ENCODE data around the gene C16orf86.
"Not testable (repeated sequence)": the region's sequence is repeated elsewhere in the genome, so short reads cannot be mapped to it uniquely, and the experiment has no call there.

Gene C16orf86

DNA sequence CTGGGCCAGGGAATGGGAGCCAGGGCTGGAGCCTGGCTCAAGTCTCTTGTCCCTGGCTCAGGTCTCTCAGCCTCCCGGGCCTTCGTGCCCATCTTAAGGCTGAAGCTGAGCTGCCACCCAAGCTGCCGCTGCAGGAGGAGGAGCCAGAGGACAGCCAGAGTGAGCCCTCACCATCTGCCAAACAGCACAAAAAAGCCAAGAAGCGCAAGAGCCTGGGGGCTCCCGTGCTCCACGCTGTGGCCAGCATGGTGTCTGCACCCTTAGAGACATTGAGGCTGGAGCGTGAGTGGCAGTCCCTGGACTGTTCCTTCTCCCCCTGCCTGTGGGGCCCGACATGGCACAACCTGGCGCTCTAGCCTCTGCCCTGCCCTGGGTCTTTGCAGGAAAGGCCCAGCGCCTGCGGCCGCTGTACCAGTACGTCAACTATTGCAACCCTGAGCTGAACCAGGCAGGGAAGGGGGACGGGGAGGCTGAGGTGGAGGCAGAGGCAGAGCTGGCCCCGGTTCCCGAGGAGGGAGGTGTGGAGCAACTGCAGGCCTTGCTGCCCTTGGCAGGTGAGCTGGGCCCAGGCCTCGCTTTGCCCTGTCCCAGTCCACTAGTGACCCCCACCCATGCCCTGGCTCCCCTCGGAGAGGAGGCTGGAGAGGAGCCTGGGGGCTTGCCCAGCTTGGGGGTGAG is 1.3 kb downstream of the C16orf86 start:
- peak; percentile 98 to 99 for DNase-seq

DNA sequence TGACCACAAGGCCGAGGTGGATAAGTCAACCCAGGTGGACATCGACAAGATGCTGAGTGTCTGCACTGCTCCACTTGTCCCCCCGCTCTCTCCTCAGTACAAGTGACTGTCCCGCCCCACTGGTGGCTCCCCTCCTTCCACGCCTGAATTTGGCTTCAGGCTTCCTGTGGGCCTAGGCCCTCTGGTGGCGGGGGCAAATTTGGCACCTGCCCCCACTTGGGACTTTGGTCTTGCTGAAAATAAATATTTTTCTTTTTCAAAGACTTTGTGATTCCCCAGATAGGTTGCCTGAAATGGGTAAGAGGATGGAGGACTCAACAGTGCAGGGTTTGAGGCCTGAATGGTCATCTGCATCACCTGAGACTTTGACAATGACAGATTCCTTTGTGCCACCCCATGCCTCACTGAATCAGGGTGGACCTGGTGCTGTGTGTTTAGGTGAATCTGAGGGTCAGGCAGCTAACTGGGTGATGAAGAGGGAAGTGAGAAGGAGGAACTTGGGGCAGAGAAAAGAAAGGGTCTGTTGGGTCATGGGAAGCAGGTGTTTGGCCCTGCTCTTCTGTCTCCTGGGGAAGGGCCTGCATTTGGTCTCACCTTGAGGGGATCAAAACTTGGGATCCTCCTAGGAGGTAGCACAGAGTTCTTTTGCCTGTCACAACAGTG is 2.0 kb downstream of the C16orf86 start:
- DNase-seq = no peak

DNA sequence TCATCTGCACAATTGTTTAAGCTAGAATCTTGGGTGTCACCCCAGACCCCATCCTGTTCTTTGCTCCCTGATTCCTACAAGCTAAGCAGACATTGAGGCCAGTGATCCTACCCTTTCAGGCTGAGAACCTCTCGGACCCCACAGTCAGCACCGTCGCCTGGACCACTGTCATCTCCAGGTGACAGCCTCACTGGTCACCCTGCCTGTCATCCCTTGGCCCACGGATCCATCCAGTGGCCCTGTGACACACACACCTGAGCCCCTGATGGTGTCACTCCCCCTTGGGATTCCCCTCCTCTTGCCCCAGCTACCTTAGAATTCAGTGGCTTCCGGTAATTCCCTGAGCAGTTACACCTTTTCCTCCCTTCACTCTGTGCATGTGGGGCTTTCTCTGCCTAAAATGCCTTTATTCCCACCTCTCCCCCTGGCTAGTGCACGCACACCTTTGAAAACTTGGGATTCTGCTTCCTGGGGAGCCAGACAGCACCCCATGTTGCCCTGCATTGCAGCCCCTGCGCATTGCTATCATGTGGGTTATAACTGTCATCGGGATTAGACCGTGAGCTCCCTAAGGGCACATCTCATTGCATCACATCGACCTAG is 3.0 kb downstream of the C16orf86 start:
- no peak for DNase-seq

DNA sequence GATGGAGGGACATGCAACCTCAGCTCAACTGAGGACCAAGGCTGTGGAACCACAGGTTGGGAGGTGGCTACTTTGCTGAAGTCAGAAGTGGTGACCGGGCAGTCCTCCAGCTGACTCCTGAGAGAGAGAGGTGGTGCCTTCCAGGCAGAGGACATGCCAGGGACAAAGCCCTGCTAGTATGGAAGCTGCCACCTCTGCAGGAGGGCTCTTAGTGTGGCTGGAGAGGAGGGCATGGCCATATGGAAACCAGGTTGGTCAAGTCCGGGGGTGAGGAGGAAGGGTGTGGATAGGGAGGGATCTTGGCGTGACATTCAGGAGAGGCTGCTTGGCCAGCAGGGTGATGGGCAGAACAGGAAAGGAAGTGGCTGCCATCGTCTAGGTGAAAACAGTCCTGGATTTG is 5.7 kb downstream of the C16orf86 start:
- DNase-seq = no peak

DNA sequence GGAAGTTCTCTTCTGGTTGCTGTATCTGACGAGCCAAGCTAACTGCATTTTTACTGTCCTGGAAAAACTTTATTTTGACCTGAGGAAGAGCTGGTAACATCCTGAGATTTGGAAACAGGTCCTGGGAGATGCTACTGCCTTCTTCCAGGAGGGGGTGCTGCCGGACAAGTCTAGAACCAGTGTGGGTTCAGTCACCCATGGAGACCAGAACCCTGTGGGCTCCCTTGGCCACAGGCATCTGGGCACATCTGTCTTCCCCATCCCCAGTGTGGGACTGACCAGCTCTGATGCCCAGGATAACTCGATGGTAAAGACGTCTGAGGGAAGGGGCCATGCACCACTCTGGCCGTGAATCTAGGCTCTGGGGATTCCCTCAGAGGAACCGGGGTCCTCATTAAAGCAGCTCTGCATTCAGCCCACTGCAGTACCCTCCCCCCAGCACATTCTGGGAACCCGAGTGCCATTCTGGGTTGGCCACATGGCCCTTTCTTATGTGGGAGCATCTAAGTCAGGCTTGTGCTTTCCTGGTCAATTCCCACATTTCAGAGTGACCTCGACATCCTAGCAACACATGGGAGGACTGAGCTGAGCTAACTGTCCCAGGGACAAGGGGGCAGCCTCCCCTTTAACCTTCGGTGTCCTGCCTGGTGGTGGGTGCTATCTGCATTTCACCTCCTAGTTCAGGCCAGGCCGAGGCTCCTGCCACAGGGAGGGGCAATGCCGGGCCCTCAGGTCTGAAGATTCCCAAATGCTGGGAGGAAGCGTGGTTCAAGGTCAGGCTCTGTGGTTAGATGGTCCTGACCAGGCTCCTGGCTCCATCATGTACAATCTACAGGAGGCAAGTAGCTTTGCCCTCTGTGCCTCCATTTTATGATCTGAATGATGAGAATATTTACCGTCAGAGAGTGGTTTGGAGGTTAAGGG is 6.4 kb downstream of the C16orf86 start:
- peak; percentile 28 to 67 for DNase-seq

DNA sequence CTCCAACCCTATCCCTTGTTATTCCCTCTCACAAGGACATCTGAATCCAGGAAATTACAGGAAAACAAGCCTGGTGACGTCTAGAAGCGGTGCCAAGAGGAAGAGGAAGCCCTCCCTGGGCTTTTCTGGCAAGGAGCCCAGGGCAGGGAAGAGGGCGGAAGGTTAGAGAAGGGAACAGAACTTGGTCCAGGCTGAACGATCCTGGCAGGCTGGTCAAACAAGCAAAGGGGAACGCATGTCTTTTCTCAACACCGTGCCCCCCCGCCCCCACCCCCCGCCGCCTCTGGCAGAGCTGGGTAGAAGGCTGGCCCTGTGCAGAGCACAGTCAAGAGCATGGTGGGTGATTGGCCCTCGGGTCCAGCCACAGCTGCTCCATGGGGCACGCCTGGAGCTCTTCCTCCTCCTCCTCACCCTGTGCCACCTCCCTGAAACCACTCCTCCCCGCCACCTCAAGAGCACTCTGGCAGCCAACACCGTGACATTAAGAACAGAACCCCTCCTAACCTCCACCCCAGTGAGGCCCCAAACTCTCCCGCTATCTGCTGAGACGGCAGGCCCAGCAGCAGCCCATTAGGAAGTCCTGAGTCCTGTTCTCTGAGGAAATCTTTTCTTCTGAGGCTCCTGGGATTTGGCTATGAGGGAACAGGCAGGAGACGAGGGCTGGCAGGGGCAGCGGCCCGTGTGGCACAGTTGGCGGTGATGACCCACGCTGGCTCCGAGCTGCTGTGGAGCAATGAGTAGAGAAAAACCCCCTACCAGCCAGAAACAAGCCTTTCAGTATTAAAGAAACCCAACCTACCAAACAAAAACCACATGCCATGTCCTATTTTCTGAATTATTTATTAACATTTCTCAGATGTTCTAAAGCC is 7.3 kb downstream of the C16orf86 start:
- no peak for DNase-seq

DNA sequence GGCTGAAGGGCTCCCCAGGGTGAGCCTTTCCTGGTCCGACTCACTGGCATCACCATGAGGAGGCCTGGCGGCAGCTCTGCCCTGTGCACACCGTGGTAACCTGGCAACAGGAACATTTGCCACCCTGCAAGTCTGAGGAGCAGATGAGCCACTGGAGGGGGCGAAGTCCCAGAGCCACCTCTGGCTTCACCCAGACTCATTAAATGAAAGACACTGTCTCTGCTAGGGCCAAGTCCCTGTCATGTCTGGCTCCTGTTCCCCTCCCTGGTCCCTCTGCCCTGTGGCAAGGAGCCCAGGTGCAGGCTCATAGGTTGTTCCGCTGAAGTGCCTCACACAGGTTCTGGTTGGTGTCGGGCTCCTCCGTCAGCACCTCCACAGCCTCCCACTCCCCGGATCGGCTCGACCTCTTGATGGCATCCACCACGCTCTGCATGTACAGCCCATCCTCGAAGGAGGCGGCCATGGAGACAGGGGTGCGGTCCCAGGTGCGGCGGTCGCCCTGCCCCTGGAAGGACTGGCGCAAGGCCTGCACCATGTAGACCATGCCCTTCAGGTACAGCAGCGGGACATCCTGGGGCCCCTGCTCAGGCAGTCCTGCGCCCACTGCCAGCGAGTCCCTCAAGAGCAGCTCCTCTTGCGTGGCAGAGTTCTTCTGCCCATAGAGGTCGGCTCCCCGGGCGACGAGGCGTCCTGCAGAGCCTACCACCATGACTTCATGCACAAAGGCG is 8.4 kb downstream of the C16orf86 start:
- DNase-seq = no peak

DNA sequence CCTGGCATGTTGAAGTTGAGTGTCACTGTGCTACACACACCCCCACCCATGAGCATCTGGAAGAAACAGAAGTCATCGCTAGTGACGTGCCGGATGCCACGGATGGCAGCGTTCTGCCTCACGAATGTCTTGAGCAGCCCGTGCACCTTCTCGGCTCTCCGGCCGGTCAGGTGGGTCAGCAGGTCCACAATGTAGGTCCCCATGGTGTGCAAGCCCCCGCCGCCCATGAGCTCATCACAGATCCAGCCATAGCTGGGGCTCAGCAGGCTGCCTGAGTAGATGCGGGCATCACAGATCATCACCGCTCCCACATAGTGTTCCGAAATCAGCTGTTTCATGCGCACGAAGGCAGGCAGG is 8.9 kb downstream of the C16orf86 start:
- no peak for DNase-seq

DNA sequence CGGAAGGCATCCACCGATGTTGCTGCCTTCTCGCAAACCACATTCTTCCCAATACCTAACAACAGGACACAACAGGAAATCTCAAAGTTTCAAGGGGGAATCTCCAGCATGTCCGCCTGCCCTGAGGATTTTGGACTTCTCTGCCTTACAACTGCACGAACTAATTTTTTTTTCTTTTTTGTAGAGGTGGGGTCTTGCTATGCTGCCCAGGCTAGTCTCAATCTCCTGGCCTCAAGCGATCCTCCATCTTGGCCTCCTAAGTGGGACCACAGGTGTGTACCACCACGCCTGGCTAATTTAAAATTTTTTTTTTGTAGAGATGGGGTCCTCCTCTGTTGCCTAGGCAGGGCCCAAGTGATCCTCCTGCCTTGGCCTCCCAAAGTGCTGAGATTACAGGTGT is 9.4 kb downstream of the C16orf86 start:
- no peak for DNase-seq

DNA sequence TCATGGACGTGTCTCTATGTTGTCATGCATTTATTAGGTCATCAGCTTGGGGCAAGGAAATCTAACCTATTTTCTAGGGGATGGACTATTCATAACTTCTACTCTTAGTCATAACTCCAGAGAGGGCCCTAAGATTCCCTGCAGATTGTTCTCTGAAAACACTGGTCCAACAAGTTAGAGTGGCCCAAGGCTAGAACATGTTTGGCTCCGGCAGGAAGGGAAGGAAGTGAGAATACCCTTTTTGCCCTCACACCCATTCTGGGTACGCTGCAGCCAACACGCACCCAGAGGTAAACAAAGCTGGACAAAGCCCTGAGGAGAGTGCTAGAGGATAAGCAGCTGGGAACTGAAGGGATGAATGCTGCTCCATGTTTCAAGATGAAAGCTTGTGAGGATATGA is 9.9 kb downstream of the C16orf86 start:
- DNase-seq = no peak

DNA sequence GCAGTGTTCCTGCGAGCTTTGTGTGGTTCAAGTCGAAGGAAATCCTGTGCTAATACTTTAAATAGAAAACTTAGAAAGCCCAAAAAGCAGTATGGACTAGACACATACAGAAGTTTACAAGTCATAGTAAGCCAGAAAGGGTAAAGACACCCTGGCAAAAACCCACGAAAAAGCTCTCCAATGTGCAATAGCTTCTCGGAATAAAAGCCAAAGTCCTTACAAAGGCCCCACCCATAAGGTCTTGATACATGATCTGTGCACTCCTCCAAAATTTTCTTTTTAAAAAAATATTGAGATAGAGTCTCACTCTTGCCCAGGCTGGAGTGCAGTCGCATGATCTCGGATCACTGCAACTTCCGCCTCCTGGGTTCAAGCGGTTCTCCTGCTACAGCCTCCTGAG is 10.3 kb downstream of the C16orf86 start:
- DNase-seq = no peak

DNA sequence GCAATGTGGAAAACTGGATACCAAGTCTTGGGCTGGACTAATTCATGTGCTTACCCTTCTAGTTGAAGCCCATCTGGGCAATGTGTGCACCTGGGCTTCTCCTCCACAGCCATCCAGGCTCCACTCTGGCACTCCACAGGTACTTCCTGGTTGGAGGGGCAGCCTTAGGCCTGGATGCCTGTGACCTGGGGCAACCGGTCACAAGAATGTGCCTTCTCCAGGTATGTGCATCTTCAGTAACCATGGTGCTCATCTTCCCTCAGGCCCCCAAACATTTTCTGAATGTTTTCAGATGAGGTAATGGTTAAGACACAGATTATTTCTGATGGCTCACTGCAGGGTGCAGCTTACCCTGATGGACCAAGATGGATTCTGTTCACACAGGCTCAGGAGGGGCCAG is 11.1 kb downstream of the C16orf86 start:
- DNase-seq = no peak

DNA sequence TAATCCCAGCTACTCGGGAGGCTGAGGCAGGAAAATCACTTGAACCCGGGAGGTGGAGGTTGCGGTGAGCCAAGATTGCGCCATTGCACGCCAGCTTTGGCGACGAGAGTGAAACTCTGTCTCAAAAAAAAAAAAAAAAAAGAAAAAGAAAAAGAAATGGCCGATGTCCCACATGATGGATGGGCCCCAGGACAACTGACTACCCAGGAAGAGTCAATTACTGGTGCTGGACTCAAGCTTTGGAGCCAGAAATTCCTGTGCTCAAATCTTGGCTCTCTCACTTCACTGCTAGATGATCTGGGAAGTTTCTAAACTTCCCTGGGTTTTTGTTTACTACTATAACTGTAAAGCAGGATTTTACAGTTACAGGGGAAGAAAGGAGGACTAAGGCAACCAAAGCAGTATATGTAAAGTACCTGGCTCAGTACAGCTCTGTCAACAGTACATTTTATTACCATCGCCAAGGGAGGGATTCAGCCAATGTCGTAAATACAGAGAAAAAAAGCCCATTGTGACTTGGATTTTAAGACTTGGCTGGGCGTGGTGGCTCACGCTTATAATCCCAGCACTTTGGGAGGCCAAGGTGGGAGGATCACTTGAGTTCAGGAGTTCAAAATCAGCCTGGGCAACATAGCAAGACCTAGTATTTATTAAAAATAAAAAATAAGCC is 11.9 kb downstream of the C16orf86 start:
- DNase-seq = no peak

DNA sequence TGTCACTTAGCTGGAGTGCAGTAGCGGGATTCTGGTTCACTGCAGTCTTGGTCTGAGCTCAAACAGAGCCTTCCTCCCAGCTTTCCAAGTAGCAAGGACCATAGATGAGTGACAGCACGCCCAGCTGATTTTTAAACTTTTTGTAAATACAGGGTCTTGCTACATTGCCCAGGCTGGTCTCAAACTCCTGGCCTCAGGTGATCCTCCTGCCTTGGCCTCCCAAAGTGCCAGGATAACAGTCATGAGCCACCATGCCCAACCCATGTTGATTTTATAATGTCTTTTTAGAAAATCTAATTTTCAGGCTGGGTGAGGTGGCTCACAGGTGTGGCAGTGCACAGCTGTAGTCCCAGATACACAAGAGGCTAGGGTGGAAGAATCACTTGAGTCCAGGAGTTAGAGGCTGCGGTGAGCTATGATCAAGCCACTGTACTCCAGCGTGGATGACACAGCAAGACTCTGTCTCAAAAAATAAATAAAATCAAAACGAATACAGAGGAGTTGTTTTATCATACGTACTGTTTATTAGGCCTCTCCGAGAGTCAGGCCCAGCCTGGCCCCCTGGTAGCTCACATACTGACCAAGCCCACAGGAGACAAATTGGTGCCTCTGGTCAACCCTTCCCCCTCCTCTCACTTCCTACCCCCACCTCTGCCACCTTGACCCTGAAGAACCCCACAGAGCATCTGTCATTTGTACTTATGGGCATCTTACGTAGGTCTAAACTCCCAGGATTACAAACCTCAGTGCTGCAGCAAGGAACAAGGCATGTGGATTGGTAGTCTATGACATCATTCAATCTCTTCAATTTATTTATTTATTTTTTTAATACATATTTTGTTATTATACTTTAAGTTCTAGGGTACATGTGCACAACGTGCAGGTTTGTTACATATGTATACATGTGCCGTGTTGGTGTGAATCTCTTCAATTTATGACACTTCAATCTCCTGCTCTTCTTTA is 13.6 kb downstream of the C16orf86 start:
- no peak for DNase-seq

DNA sequence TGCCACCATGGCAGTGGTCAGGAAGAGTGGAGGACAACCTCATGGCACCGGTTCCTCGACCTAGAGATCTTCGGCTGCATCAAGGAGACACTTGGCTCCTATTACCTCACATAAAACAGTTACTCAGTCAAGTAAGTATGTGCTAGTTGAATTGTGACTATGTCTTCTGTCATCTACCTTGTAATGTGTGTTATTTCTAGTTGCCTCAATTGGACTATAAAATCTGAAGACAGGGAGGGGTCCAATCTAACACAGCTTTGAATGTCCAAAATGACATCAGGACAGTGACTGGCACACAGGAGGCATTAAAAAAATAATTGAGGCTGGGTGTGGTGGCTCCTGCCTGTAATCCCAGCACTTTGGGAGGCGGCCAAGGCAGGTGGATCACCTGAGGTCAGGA is 17.2 kb downstream of the C16orf86 start:
- DNase-seq = no peak

DNA sequence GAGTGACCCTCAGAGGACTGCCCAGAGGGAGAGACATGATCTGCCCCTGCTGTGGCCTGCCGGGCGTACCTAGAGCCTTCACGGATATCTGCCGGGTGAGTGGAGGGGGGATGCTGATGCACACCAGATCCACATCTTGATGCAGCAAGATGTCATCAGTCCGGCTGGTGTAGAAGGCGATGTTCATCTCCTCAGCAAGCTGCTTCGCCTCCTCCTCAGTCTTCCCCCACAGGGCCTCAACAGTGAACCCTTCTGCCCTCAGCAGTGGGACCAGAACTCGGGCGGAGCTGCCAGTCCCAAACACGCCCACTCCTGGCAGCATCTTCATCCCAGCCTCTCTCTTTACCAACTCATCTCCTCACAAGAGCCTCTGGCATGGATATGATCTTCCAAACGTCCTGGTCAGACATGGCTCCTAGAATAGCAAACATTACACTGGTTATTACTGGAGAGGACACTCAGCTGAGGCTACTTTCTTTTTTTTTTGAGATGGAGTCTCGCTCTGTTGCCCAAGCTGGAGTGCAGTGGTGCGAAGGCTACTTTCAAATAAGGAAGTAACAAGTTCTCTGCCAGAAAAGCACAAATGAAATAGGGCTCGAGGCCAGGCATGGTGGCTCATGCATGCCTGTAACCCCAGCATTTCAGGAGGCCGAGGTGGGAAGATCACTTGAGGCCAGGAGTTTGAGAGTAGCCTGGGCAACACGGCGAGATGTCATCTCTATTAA is 18.9 kb downstream of the C16orf86 start:
- DNase-seq = no peak

DNA sequence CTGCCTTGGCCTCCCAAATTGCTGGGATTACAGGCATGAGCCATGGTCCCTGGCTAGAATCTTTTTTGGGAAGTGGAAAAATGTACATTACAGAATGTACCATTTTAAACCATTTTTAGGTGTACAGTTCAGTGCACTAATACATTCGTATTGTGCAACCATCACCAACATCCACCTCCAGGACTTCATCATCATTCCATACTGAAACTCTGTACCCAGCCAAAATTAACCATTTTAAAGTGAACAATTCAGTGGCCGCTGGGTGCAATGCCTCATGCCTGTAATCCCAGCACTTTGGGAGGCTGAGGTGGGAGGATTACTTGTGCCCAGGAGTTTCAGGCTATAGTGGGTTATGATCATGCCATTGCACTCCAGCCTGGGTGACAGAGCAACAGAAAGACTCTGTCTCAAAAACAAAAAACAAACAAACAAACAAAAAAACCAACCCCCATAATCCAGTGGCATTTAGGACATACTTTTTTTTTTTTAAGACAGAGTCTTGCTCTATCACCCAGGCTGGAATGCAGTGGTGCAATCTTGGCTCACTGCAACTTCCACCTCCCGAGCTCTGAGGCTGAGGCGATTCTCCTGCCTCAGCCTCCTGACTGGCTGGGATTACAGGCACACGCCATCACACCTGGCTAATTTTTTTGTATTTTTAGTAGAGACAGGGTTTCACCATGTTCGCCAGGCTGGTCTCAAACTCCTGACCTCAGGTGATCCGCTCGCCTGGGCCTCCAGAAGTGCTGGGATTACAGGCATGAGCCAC is 27.1 kb downstream of the C16orf86 start:
- DNase-seq = not testable (repeated sequence)

DNA sequence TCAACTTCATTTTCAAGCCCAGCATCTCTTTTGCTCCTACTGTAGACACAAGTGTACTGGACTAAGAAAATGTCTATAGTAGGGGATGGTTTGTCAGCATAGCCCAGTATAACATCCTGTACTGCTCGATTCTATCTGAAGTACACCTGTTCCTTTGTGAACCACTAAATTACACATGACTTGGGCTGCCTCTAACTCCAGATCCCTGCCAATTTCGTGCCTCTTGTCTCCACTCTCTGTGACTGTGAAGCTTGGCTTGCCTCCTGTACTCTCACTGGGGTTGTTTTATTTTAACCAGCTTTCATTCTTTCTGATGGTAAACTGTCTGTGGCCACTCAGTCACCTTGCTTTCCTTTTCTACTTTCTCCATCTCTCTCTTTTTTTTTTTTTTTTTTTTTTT is 28.0 kb downstream of the C16orf86 start:
- DNase-seq = no peak
